Gastrocnemius medialis (tissue), 4 donors: Measurements from ENCODE around the gene OR52E2.

Experiments used
- POLR2A ChIP-seq, 2 donors: fragments of 450-650 bp; IDR thresholded peaks; one replicate each; pipeline ENCODE4 v1.6.1; 2017; ENCODE audit warnings: antibody characterized with exemption in 2 of 2, mild to moderate bottlenecking in 2 of 2, moderate library complexity in 2 of 2
- TF ChIP-seq, protein P1 (sequence below), 5 experiments: fragments of 450-650 bp in 3 of 5; fragments of 200-600 bp in 2 of 5; sonication (generic) in 2 of 5; IDR thresholded peaks in 4 of 5; conservative IDR thresholded peaks in 1 of 5; 1 replicate in 4 of 5; 2 replicates in 1 of 5; pipeline ENCODE4 v1.5.1; 2016 to 2019; ENCODE audit warnings: antibody characterized with exemption in 5 of 5, mild to moderate bottlenecking in 3 of 5, moderate library complexity in 3 of 5

DNA sequence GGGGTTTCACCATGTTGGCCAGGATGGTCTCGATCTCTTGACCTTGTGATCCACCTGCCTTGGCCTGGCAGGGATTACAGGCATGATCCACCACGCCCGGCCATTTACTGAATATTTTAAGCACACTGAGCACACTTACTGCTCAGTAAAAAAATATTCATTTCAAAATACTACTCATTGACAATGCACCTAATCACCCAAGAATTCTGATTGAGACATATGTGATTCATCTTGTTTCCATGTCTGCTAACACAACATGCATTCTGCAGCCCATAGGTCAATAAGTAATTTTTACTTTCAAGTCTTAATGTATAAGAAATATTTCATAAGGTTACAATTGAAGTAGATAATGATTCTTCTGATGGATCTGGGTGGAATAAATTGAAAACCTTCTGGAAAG lies 17.3 kb downstream of the OR52E2 start:
- TF ChIP-seq, protein P1, sequence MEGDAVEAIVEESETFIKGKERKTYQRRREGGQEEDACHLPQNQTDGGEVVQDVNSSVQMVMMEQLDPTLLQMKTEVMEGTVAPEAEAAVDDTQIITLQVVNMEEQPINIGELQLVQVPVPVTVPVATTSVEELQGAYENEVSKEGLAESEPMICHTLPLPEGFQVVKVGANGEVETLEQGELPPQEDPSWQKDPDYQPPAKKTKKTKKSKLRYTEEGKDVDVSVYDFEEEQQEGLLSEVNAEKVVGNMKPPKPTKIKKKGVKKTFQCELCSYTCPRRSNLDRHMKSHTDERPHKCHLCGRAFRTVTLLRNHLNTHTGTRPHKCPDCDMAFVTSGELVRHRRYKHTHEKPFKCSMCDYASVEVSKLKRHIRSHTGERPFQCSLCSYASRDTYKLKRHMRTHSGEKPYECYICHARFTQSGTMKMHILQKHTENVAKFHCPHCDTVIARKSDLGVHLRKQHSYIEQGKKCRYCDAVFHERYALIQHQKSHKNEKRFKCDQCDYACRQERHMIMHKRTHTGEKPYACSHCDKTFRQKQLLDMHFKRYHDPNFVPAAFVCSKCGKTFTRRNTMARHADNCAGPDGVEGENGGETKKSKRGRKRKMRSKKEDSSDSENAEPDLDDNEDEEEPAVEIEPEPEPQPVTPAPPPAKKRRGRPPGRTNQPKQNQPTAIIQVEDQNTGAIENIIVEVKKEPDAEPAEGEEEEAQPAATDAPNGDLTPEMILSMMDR (IDR thresholded peaks at IDR 0.05 in 4 of 5, conservative IDR thresholded peaks at IDR 0.05 in 1 of 5) = no peak
- no peak for TF ChIP-seq POLR2A (IDR thresholded peaks at IDR 0.05)
